Measurements from ENCODE around the gene DUOX1. TPM values are rescaled to one million over a fixed set of nuclear protein-coding genes. Genes with fewer than 3 reads are reported as not detected.

The DUOX1 gene
- total and polyA plus RNA-seq, 2 donors = 0.61 to 4.3 TPM

GRCh38 chr15:45144775-45145174 is 15.0 kb downstream of the DUOX1 start:
- H3K36me3 ChIP-seq (ENCODE audit: control insufficient read depth in 2 of 2, insufficient read depth in 2 of 2, low read length in 1 of 2) = no peaks in the 10 kb centered on the region
- no peak overlapping the region for H3K4me3 ChIP-seq (ENCODE audit: low read length in 2 of 2)
- DNase-seq (ENCODE audit: low read depth in 6 of 9, low spot score in 9 of 9) = no peak
- H3K9me3 ChIP-seq (ENCODE audit: control insufficient read depth in 2 of 2, insufficient read depth in 1 of 2, low read length in 1 of 2) = no peaks in the 10 kb centered on the region
- WGBS = 94% methylated on average over 9 of the region's 9 CpGs
- H3K27me3 ChIP-seq (ENCODE audit: control insufficient read depth in 2 of 2, insufficient read depth in 1 of 2, low read length in 1 of 2) = peaks cover 0 to 9% of the 10 kb centered on the region in 2 donors
- H3K4me1 ChIP-seq (ENCODE audit: control insufficient read depth in 2 of 2, insufficient read depth in 2 of 2, low read length in 2 of 2) = no peaks in the 10 kb centered on the region
- H3K27ac ChIP-seq (ENCODE audit: low read depth in 1 of 2, low read length in 1 of 2) = no peak overlapping the region

GRCh38 chr15:45146405-45146804 is 16.6 kb downstream of the DUOX1 start:
- no peaks in the 10 kb centered on the region for H3K9me3 ChIP-seq (ENCODE audit: control insufficient read depth in 2 of 2, insufficient read depth in 1 of 2, low read length in 1 of 2)
- DNase-seq (ENCODE audit: low read depth in 6 of 9, low spot score in 9 of 9) = no peak
- no peaks in the 10 kb centered on the region for H3K4me1 ChIP-seq (ENCODE audit: control insufficient read depth in 2 of 2, insufficient read depth in 2 of 2, low read length in 2 of 2)
- H3K27me3 ChIP-seq (ENCODE audit: control insufficient read depth in 2 of 2, insufficient read depth in 1 of 2, low read length in 1 of 2) = peaks cover 0 to 9% of the 10 kb centered on the region in 2 donors
- peaks cover 0 to under 1% of the 10 kb centered on the region in 2 donors for H3K36me3 ChIP-seq (ENCODE audit: control insufficient read depth in 2 of 2, insufficient read depth in 2 of 2, low read length in 1 of 2)
- H3K27ac ChIP-seq (ENCODE audit: low read depth in 1 of 2, low read length in 1 of 2) = no peak overlapping the region
- no peak overlapping the region for H3K4me3 ChIP-seq (ENCODE audit: low read length in 2 of 2)
- 95% methylated on average over 4 of the region's 4 CpGs for WGBS

- no peaks in the 10 kb centered on the region for H3K9me3 ChIP-seq (ENCODE audit: control insufficient read depth in 2 of 2, insufficient read depth in 1 of 2, low read length in 1 of 2)
- no peak overlapping the region for H3K4me3 ChIP-seq (ENCODE audit: low read length in 2 of 2)
- peaks cover 0 to 12% of the 10 kb centered on the region in 2 donors for H3K36me3 ChIP-seq (ENCODE audit: control insufficient read depth in 2 of 2, insufficient read depth in 2 of 2, low read length in 1 of 2)
- WGBS = 97% methylated on average over 7 of the region's 7 CpGs
- DNase-seq (ENCODE audit: low read depth in 6 of 9, low spot score in 9 of 9) = no peak
- H3K27me3 ChIP-seq (ENCODE audit: control insufficient read depth in 2 of 2, insufficient read depth in 1 of 2, low read length in 1 of 2) = peaks cover 0 to 9% of the 10 kb centered on the region in 2 donors
- H3K4me1 ChIP-seq (ENCODE audit: control insufficient read depth in 2 of 2, insufficient read depth in 2 of 2, low read length in 2 of 2) = no peaks in the 10 kb centered on the region
- no peak overlapping the region for H3K27ac ChIP-seq (ENCODE audit: low read depth in 1 of 2, low read length in 1 of 2)
Measured at GRCh38 chr15:45147606-45148005, 17.8 kb downstream of the DUOX1 start.

GRCh38 chr15:45148076-45149059 is 18.6 kb downstream of the DUOX1 start:
- no peaks in the 10 kb centered on the region for H3K4me1 ChIP-seq (ENCODE audit: control insufficient read depth in 2 of 2, insufficient read depth in 2 of 2, low read length in 2 of 2)
- WGBS = 90% methylated on average over 12 of the region's 12 CpGs
- H3K4me3 ChIP-seq (ENCODE audit: low read length in 2 of 2) = no peak overlapping the region
- H3K27ac ChIP-seq (ENCODE audit: low read depth in 1 of 2, low read length in 1 of 2) = no peak overlapping the region
- peaks cover 0 to 12% of the 10 kb centered on the region in 2 donors for H3K36me3 ChIP-seq (ENCODE audit: control insufficient read depth in 2 of 2, insufficient read depth in 2 of 2, low read length in 1 of 2)
- DNase-seq (ENCODE audit: low read depth in 6 of 9, low spot score in 9 of 9) = no peak
- peaks cover 0 to 7% of the 10 kb centered on the region in 2 donors for H3K27me3 ChIP-seq (ENCODE audit: control insufficient read depth in 2 of 2, insufficient read depth in 1 of 2, low read length in 1 of 2)
- H3K9me3 ChIP-seq (ENCODE audit: control insufficient read depth in 2 of 2, insufficient read depth in 1 of 2, low read length in 1 of 2) = no peaks in the 10 kb centered on the region

DNA sequence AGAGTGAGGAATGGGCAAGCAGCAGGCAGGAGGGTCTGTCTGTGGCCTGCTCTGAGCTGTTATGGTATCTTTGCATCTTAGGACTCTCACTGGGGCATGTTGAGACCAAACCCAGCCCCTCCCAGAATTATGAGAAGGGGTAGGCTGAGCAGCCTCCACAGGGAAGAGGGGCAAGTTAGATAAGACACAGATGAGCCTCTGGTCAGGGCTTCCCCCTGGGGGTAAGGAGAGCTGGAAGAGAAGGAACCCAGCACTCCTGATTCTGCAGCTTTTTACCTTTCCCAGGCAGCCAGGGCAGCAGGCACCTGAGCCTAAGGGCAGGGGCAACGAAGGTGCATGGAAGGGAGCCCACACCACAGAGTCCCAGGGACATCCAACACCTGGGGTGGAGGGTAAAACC is 19.3 kb downstream of the DUOX1 start:
- WGBS = 88% methylated on average over 1 of the region's 1 CpG
- peaks cover 0 to 12% of the 10 kb centered on the region in 2 donors for H3K36me3 ChIP-seq (ENCODE audit: control insufficient read depth in 2 of 2, insufficient read depth in 2 of 2, low read length in 1 of 2)
- H3K4me3 ChIP-seq (ENCODE audit: low read length in 2 of 2) = no peak overlapping the region
- H3K27me3 ChIP-seq (ENCODE audit: control insufficient read depth in 2 of 2, insufficient read depth in 1 of 2, low read length in 1 of 2) = peaks cover 0 to 5% of the 10 kb centered on the region in 2 donors
- no peaks in the 10 kb centered on the region for H3K4me1 ChIP-seq (ENCODE audit: control insufficient read depth in 2 of 2, insufficient read depth in 2 of 2, low read length in 2 of 2)
- no peak overlapping the region for H3K27ac ChIP-seq (ENCODE audit: low read depth in 1 of 2, low read length in 1 of 2)
- no peaks in the 10 kb centered on the region for H3K9me3 ChIP-seq (ENCODE audit: control insufficient read depth in 2 of 2, insufficient read depth in 1 of 2, low read length in 1 of 2)
- no peak for DNase-seq (ENCODE audit: low read depth in 6 of 9, low spot score in 9 of 9)

- peaks cover 0 to 12% of the 10 kb centered on the region in 2 donors for H3K36me3 ChIP-seq (ENCODE audit: control insufficient read depth in 2 of 2, insufficient read depth in 2 of 2, low read length in 1 of 2)
- no peaks in the 10 kb centered on the region for H3K27me3 ChIP-seq (ENCODE audit: control insufficient read depth in 2 of 2, insufficient read depth in 1 of 2, low read length in 1 of 2)
- WGBS = 97% methylated on average over 6 of the region's 6 CpGs
- DNase-seq (ENCODE audit: low read depth in 6 of 9, low spot score in 9 of 9) = no peak
- no peaks in the 10 kb centered on the region for H3K4me1 ChIP-seq (ENCODE audit: control insufficient read depth in 2 of 2, insufficient read depth in 2 of 2, low read length in 2 of 2)
- H3K27ac ChIP-seq (ENCODE audit: low read depth in 1 of 2, low read length in 1 of 2) = no peak overlapping the region
- no peak overlapping the region for H3K4me3 ChIP-seq (ENCODE audit: low read length in 2 of 2)
- H3K9me3 ChIP-seq (ENCODE audit: control insufficient read depth in 2 of 2, insufficient read depth in 1 of 2, low read length in 1 of 2) = no peaks in the 10 kb centered on the region
Measured at GRCh38 chr15:45150481-45150880, 20.7 kb downstream of the DUOX1 start.

GRCh38 chr15:45150997-45151396 is 21.2 kb downstream of the DUOX1 start:
- H3K4me3 ChIP-seq (ENCODE audit: low read length in 2 of 2) = no peak overlapping the region
- H3K9me3 ChIP-seq (ENCODE audit: control insufficient read depth in 2 of 2, insufficient read depth in 1 of 2, low read length in 1 of 2) = no peaks in the 10 kb centered on the region
- H3K27me3 ChIP-seq (ENCODE audit: control insufficient read depth in 2 of 2, insufficient read depth in 1 of 2, low read length in 1 of 2) = no peaks in the 10 kb centered on the region
- 98% methylated on average over 6 of the region's 6 CpGs for WGBS
- H3K36me3 ChIP-seq (ENCODE audit: control insufficient read depth in 2 of 2, insufficient read depth in 2 of 2, low read length in 1 of 2) = peaks cover 0 to 12% of the 10 kb centered on the region in 2 donors
- no peak overlapping the region for H3K27ac ChIP-seq (ENCODE audit: low read depth in 1 of 2, low read length in 1 of 2)
- no peak for DNase-seq (ENCODE audit: low read depth in 6 of 9, low spot score in 9 of 9)
- no peaks in the 10 kb centered on the region for H3K4me1 ChIP-seq (ENCODE audit: control insufficient read depth in 2 of 2, insufficient read depth in 2 of 2, low read length in 2 of 2)

DNA sequence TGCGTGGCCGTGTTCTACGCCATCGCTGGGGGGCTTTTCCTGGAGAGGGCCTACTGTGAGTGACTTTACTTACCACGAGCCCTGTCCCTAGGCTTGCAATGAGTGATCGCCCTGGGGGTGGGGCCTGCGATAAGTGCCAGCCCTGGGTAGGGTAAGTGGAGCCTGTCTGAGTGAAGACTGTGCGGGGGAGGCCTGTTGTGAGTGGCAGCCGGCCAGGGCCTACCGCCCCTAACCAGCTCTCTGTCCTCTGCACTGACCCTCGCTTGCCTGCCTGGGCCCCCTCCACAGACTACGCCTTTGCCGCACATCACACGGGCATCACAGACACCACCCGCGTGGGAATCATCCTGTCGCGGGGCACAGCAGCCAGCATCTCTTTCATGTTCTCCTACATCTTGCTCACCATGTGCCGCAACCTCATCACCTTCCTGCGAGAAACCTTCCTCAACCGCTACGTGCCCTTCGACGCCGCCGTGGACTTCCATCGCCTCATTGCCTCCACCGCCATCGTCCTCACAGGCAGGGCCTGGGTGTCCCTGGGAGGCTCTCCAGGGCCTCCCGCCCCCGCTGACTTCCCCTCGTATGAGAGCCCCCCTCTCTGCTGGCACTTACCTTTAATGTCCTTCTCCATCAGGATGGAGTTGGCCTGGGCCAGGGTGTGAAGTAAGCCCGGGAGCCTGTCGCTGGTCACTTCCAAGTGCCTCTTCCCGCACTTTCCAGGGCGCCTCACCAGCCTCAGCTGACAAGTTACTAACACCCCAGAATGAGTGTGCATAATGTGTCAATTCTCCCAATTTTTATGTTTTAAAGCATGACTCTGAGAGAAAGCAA is 22.4 kb downstream of the DUOX1 start:
- Histone ChIP-seq H3K4me1 (ENCODE audit: control insufficient read depth in 2 of 2, insufficient read depth in 2 of 2, low read length in 2 of 2) (no peaks in the 10 kb centered on the region), H3K9me3 (ENCODE audit: control insufficient read depth in 2 of 2, insufficient read depth in 1 of 2, low read length in 1 of 2) (no peaks in the 10 kb centered on the region), H3K36me3 (ENCODE audit: control insufficient read depth in 2 of 2, insufficient read depth in 2 of 2, low read length in 1 of 2) (peaks cover 0 to 12% of the 10 kb centered on the region in 2 donors), H3K27ac (ENCODE audit: low read depth in 1 of 2, low read length in 1 of 2) (no peak overlapping the region), H3K4me3 (ENCODE audit: low read length in 2 of 2) (no peak overlapping the region), H3K27me3 (ENCODE audit: control insufficient read depth in 2 of 2, insufficient read depth in 1 of 2, low read length in 1 of 2) (no peaks in the 10 kb centered on the region)
- no peak for DNase-seq (ENCODE audit: low read depth in 6 of 9, low spot score in 9 of 9)
- WGBS = 98% methylated on average over 36 of the region's 36 CpGs

GRCh38 chr15:45155739-45156138 is 25.9 kb downstream of the DUOX1 start:
- no peak for DNase-seq (ENCODE audit: low read depth in 6 of 9, low spot score in 9 of 9)
- no peak overlapping the region for H3K4me3 ChIP-seq (ENCODE audit: low read length in 2 of 2)
- H3K4me1 ChIP-seq (ENCODE audit: control insufficient read depth in 2 of 2, insufficient read depth in 2 of 2, low read length in 2 of 2) = no peaks in the 10 kb centered on the region
- no peak overlapping the region for H3K27ac ChIP-seq (ENCODE audit: low read depth in 1 of 2, low read length in 1 of 2)
- H3K9me3 ChIP-seq (ENCODE audit: control insufficient read depth in 2 of 2, insufficient read depth in 1 of 2, low read length in 1 of 2) = no peaks in the 10 kb centered on the region
- peaks cover 0 to 12% of the 10 kb centered on the region in 2 donors for H3K36me3 ChIP-seq (ENCODE audit: control insufficient read depth in 2 of 2, insufficient read depth in 2 of 2, low read length in 1 of 2)
- H3K27me3 ChIP-seq (ENCODE audit: control insufficient read depth in 2 of 2, insufficient read depth in 1 of 2, low read length in 1 of 2) = no peaks in the 10 kb centered on the region
- WGBS = 96% methylated on average over 8 of the region's 8 CpGs
